Neural cell (in vitro differentiated cells): ENCODE results near the gene RENBP.

ENCODE experiments used
- CTCF ChIP-seq: fragments of 450-650 bp; IDR thresholded peaks from 2 replicates; pipeline ENCODE4 v1.5.1; 2014; ENCODE audit warnings: antibody characterized with exemption, mild to moderate bottlenecking, moderate library complexity; ENCODE audit not compliant: poor library complexity, severe bottlenecking
- EP300 ChIP-seq: fragments of 450-650 bp; conservative IDR thresholded peaks from 2 replicates; pipeline ENCODE4 v1.6.1; 2014; ENCODE audit warnings: antibody characterized with exemption, mild to moderate bottlenecking, moderate library complexity; ENCODE audit not compliant: poor library complexity, severe bottlenecking
- EZH2 ChIP-seq: fragments of 200-600, 300-800 bp; shearing (Covaris generic), sonication (generic); IDR thresholded peaks from 2 replicates; pipeline ENCODE4 v1.6.1; 2014; ENCODE audit warnings: antibody characterized with exemption, low read length, borderline replicate concordance, mild to moderate bottlenecking; ENCODE audit not compliant: insufficient read depth, poor library complexity, severe bottlenecking
- MXI1 ChIP-seq: fragments of 450-650 bp; conservative IDR thresholded peaks from 2 replicates; pipeline ENCODE4 v1.6.1; 2014; ENCODE audit warnings: antibody characterized with exemption, mild to moderate bottlenecking; ENCODE audit not compliant: poor library complexity, severe bottlenecking
- POLR2AphosphoS5 ChIP-seq: IDR thresholded peaks from 2 replicates; pipeline ENCODE4 v1.6.1; 2012
- RAD21 ChIP-seq: fragments of 450-650 bp; conservative IDR thresholded peaks from 2 replicates; pipeline ENCODE4 v1.6.1; 2014; ENCODE audit warnings: antibody characterized with exemption, mild to moderate bottlenecking, moderate library complexity
- REST ChIP-seq: IDR thresholded peaks from 2 replicates; pipeline ENCODE4 v1.6.1; 2012; ENCODE audit warnings: borderline replicate concordance
- SMC3 ChIP-seq: fragments of 450-650 bp; conservative IDR thresholded peaks from 2 replicates; pipeline ENCODE4 v1.6.1; 2014; ENCODE audit warnings: antibody characterized with exemption, mild to moderate bottlenecking, moderate library complexity; ENCODE audit not compliant: poor library complexity
- TAF1 ChIP-seq: IDR thresholded peaks from 2 replicates; pipeline ENCODE4 v1.6.1; 2012; ENCODE audit warnings: low read depth

GRCh38 chrX:153933748-153934147 is 10.7 kb downstream of the RENBP start:
- TF ChIP-seq CTCF (no peak), POLR2AphosphoS5 (no peak), RAD21 (no peak), EZH2 (no peak), REST (no peak), MXI1 (no peak), TAF1 (no peak), EP300 (no peak), SMC3 (no peak)
